DND-41 (cell line): Measurements from ENCODE around the gene RTN4IP1.

ENCODE experiments used
- EZH2 ChIP-seq: IDR thresholded peaks from 3 replicates; pipeline ENCODE4 v1.6.1; 2012; ENCODE audit warnings: borderline replicate concordance, low read depth, mild to moderate bottlenecking, moderate library complexity, low read length, inconsistent platforms; ENCODE audit not compliant: severe bottlenecking
- TF ChIP-seq, protein P1 (sequence below): IDR thresholded peaks from 2 replicates; pipeline ENCODE4 v1.5.1; 2012; ENCODE audit warnings: borderline replicate concordance, low read length, moderate library complexity, mild to moderate bottlenecking; ENCODE audit not compliant: poor library complexity, severe bottlenecking; ENCODE audit errors: extremely low read depth

DNA sequence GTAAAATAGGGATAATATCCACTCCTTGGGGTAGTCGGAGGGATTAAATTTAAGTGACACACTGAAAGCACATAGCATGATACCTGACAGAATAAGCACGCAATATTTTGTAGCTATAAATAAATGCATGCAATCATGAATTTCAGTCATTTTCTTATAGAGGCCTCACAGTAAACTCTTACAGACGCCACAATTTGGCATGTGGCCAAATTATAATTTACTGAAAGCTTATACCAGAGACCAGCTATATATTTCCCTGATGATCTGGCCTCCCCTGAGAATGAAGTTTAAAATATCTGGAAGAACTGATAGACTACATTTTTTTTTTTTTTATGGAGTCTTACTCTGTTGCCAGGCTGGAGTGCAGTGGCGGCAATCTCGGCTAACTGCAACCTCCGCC, 40.9 kb upstream of the RTN4IP1 start:
- TF ChIP-seq, protein P1, sequence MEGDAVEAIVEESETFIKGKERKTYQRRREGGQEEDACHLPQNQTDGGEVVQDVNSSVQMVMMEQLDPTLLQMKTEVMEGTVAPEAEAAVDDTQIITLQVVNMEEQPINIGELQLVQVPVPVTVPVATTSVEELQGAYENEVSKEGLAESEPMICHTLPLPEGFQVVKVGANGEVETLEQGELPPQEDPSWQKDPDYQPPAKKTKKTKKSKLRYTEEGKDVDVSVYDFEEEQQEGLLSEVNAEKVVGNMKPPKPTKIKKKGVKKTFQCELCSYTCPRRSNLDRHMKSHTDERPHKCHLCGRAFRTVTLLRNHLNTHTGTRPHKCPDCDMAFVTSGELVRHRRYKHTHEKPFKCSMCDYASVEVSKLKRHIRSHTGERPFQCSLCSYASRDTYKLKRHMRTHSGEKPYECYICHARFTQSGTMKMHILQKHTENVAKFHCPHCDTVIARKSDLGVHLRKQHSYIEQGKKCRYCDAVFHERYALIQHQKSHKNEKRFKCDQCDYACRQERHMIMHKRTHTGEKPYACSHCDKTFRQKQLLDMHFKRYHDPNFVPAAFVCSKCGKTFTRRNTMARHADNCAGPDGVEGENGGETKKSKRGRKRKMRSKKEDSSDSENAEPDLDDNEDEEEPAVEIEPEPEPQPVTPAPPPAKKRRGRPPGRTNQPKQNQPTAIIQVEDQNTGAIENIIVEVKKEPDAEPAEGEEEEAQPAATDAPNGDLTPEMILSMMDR: no peak
- TF ChIP-seq EZH2: no peak
